Activated B cell treated with CpG ODN at 0.5 μM for 24 hours (primary cell): ENCODE results near the gene SLCO2A1. TPM values are rescaled to one million over a fixed set of nuclear protein-coding genes. Genes with fewer than 3 reads are reported as not detected.

Experiments
- ATAC-seq: fragments of 200-7000 bp; cut with Tn5 transposase; one replicate; pipeline ENCODE4 v1.10.0; 2021; ENCODE audit warnings: low read depth, mild to moderate bottlenecking, moderate library complexity
- CTCF ChIA-PET: fragments of 350-600 bp; sonication (Branson Sonifier 250); formaldehyde crosslinking; loops from one replicate; lab custom pipeline; 2021; ENCODE audit warnings: antibody characterized with exemption; lab: Charles Lee
- POLR2A ChIA-PET: fragments of 350-600 bp; sonication (Branson Sonifier 250); formaldehyde crosslinking; loops from one replicate; lab custom pipeline; 2021; ENCODE audit warnings: antibody characterized with exemption; lab: Charles Lee
- DNase-seq: peaks from one replicate; pipeline ENCODE4 v3.0.0; 2022
- H3K27ac Mint-ChIP-seq: one replicate; pipeline ENCODE4 v1.8.0; 2020; ENCODE audit warnings: mixed read lengths
- H3K27me3 Mint-ChIP-seq: one replicate; pipeline ENCODE4 v1.8.0; 2021; ENCODE audit warnings: mixed read lengths
- H3K36me3 Mint-ChIP-seq: one replicate; pipeline ENCODE4 v1.8.0; 2021; ENCODE audit warnings: low read depth, mixed read lengths
- H3K4me1 Mint-ChIP-seq: one replicate; pipeline ENCODE4 v1.8.0; 2021; ENCODE audit warnings: mixed read lengths
- H3K4me3 Mint-ChIP-seq: one replicate; pipeline ENCODE4 v1.8.0; 2020; ENCODE audit warnings: mild to moderate bottlenecking, mixed read lengths
- H3K9me3 Mint-ChIP-seq: one replicate; pipeline ENCODE4 v1.8.0; 2020; ENCODE audit warnings: mixed read lengths
- intact Hi-C: fragments of 100-400 bp; cut with micrococcal nuclease; formaldehyde crosslinking; loops from one replicate; pipeline ENCODE4 v1.15.1; 2024
- total RNA-seq: library from RNA; stranded (reverse); gene quantifications from 2 replicates; pipeline ENCODE4 v1.2.3, GENCODE V29; 2022
- TF ChIP-seq, protein P1 (sequence below): fragments of 200-600 bp; IDR thresholded peaks from one replicate; pipeline ENCODE4 v1.8.0; 2022; ENCODE audit warnings: antibody characterized with exemption, mild to moderate bottlenecking

SLCO2A1 gene
- total RNA-seq, 1 donor from 2014 or later = not detected

DNA sequence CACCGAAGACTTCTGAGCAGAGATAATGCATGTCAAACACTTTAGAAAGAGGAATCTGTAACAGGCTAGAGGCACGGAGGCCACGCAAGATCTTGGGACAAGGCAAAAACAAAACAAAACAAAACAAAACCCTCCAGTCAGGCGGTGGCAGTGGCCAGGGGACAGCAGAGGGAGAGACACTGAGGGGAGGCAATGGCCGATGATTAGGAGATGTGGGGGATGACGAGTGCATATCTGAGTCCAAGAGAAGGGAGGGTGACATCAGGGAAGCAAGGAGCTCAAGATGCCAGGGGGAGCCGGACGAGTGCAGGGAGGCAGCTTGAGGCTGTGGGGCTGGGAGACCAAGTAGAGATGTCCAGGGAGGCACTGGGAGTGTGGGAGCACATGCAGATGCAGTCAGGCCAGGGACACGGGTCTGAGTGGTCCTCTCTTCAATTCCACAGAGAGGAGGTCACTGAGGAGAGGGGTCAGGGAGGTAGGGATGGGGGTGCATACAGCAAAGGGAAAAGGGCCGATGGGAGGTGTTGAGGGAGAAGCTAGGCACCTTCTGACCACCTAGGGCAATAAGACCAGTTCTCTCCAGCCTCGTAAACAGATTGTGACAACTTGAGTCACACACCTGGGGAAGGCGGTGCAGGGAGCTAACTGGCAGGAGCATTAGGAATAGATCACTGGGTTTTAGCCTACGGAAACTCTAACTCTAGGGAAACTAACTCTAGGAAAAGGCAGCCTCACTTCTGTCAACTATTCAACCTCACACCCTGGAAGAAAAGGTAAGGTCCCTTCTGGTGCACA lies 29.6 kb downstream of the SLCO2A1 start:
- CTCF ChIA-PET = no interaction called here
- intact Hi-C loops = no loop called here
- no peak overlapping the region for H3K4me3 Mint-ChIP-seq
- peaks cover 6% of the 10 kb centered on the region for H3K9me3 Mint-ChIP-seq
- no peaks in the 10 kb centered on the region for H3K4me1 Mint-ChIP-seq
- POLR2A ChIA-PET = no interaction called here
- H3K27me3 Mint-ChIP-seq = peaks cover 6% of the 10 kb centered on the region
- H3K36me3 Mint-ChIP-seq = no peaks in the 10 kb centered on the region
- DNase-seq (no peak), ATAC-seq (no peak)
- no peak overlapping the region for H3K27ac Mint-ChIP-seq
- TF ChIP-seq, protein P1, sequence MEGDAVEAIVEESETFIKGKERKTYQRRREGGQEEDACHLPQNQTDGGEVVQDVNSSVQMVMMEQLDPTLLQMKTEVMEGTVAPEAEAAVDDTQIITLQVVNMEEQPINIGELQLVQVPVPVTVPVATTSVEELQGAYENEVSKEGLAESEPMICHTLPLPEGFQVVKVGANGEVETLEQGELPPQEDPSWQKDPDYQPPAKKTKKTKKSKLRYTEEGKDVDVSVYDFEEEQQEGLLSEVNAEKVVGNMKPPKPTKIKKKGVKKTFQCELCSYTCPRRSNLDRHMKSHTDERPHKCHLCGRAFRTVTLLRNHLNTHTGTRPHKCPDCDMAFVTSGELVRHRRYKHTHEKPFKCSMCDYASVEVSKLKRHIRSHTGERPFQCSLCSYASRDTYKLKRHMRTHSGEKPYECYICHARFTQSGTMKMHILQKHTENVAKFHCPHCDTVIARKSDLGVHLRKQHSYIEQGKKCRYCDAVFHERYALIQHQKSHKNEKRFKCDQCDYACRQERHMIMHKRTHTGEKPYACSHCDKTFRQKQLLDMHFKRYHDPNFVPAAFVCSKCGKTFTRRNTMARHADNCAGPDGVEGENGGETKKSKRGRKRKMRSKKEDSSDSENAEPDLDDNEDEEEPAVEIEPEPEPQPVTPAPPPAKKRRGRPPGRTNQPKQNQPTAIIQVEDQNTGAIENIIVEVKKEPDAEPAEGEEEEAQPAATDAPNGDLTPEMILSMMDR = no peak

DNA sequence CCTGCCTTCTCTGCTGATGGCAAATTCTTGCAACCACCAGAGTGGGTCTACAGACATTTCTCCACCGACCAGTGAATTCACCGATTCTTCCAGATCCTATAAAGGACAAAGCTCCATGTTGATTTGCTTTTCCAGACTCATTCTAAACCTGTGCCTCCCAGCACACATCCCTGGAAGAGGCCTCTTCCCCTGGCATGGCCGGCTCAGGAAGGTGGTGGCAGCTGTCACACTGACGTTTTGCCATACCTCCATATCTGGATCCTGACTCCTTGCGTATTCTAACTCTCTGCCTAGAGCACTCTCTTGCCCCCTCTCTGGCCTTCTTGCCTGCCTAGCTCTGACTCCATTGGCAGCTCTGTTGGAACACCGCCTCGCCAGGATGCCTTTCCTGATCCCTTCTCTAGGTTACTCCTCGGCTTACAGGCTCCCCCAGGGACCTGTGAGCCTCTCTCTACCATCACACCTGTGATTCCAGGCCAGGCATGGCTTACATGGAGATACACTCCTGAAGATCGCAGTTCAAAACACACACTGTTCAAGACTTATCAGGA lies 31.0 kb downstream of the SLCO2A1 start:
- intact Hi-C loops = no loop called here
- peaks cover 6% of the 10 kb centered on the region for H3K27me3 Mint-ChIP-seq
- CTCF ChIA-PET = no interaction called here
- POLR2A ChIA-PET = no interaction called here
- no peak for DNase-seq
- TF ChIP-seq, protein P1 = no peak
- no peaks in the 10 kb centered on the region for H3K9me3 Mint-ChIP-seq
- no peak for ATAC-seq
- no peak overlapping the region for H3K27ac Mint-ChIP-seq
- no peak overlapping the region for H3K4me3 Mint-ChIP-seq
- H3K36me3 Mint-ChIP-seq = no peaks in the 10 kb centered on the region
- no peaks in the 10 kb centered on the region for H3K4me1 Mint-ChIP-seq

DNA sequence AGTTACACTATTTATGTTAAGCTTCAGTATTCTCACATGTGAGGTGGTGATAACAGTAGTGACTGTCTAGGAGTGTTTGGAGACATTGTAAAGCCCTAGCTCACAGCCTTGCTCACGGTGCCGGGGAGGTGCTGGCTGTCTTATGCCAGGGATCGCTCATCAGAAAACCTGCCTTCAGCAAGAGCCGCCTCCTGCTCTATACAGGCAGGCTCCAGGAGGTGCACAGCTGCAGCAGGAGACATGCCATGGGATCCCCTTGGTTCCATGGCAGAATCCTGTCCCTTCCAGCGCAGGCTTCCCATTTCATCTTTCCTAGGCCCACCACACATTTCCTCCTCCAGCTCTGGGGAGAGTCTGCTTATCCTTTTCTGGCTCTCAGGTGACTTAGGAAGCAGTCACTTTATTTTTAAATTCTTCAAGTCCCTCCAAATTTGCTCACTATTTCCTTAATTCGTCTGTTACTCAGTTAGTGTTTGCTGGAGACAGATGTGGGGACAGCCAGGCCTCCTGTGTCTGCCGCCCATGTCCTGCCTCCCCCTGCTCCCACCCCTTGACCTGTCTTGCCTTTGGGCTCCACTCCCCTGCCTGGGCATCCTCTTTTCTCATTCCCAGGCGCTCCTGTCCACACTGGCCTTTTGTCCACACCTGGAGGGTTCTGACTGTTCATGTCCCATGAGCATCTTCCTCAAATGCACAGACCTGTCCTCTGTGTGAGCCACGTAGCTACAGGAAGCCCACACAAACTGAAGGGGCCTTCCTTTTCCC lies 31.7 kb downstream of the SLCO2A1 start:
- POLR2A ChIA-PET = no interaction called here
- H3K4me3 Mint-ChIP-seq = no peak overlapping the region

DNA sequence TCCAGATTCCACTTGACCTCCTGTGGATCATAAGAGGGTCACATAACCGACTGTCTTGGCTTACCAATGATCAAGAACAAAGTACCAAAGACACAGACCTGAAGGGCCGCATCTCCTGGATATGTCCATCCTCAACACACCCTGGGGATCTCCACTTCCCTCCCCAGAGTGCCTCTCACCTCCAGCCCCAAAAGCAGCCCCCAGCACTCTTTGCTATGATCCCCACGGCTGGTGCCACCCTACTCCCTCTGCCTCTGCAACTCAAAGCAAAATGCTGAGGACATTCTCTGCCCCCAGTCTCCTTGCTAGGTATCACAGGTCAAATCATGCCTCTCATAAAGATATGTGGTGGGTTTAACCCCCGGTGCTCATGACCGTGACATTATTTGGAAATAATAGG lies 32.7 kb downstream of the SLCO2A1 start:
- no peak overlapping the region for H3K4me3 Mint-ChIP-seq
- no peak for ATAC-seq
- peaks cover 6% of the 10 kb centered on the region for H3K27me3 Mint-ChIP-seq

More for the DNA sequence above, 31.7 kb downstream of the SLCO2A1 start:
- no peak overlapping the region for H3K27ac Mint-ChIP-seq
- TF ChIP-seq, protein P1 = no peak
- CTCF ChIA-PET = no interaction called here
- no peaks in the 10 kb centered on the region for H3K36me3 Mint-ChIP-seq
- ATAC-seq (no peak), DNase-seq (no peak)
- H3K9me3 Mint-ChIP-seq = no peaks in the 10 kb centered on the region
- intact Hi-C loops = no loop called here
- no peaks in the 10 kb centered on the region for H3K4me1 Mint-ChIP-seq
- peaks cover 6% of the 10 kb centered on the region for H3K27me3 Mint-ChIP-seq

More for the DNA sequence above, 32.7 kb downstream of the SLCO2A1 start:
- intact Hi-C loops = no loop called here
- ChIA-PET POLR2A (no interaction called here), CTCF (no interaction called here)
- H3K9me3 Mint-ChIP-seq = no peaks in the 10 kb centered on the region
- no peak overlapping the region for H3K27ac Mint-ChIP-seq
- DNase-seq = no peak
- H3K36me3 Mint-ChIP-seq = no peaks in the 10 kb centered on the region
- TF ChIP-seq, protein P1 = no peak
- H3K4me1 Mint-ChIP-seq = no peaks in the 10 kb centered on the region
